Upper lobe of left lung (tissue), 4 donors: ENCODE results near the gene DNAJB6.

Experiments used
- EP300 ChIP-seq, 4 donors: sonication (generic); formaldehyde crosslinking; IDR thresholded peaks; one replicate each; pipeline ENCODE4 v1.5.1; 2017; ENCODE audit warnings: antibody characterized with exemption in 4 of 4, control low read depth in 2 of 4
- POLR2A ChIP-seq, 4 donors: fragments of 450-650 bp; IDR thresholded peaks; one replicate each; pipeline ENCODE4 v1.5.1; 2016 to 2017; ENCODE audit warnings: antibody characterized with exemption in 4 of 4, mild to moderate bottlenecking in 2 of 4
- POLR2AphosphoS5 ChIP-seq, 2 donors: sonication (generic); formaldehyde crosslinking; IDR thresholded peaks; one replicate each; pipeline ENCODE4 v1.5.1; 2017; ENCODE audit warnings: antibody characterized with exemption in 2 of 2
- TF ChIP-seq, protein P1 (sequence below), 6 experiments: fragments of 450-650 bp in 4 of 6; fragments of 200-600 bp in 2 of 6; sonication (generic) in 2 of 6; IDR thresholded peaks; one replicate each; pipeline ENCODE4 v1.5.1; 2016 to 2019; ENCODE audit warnings: antibody characterized with exemption in 6 of 6

DNA sequence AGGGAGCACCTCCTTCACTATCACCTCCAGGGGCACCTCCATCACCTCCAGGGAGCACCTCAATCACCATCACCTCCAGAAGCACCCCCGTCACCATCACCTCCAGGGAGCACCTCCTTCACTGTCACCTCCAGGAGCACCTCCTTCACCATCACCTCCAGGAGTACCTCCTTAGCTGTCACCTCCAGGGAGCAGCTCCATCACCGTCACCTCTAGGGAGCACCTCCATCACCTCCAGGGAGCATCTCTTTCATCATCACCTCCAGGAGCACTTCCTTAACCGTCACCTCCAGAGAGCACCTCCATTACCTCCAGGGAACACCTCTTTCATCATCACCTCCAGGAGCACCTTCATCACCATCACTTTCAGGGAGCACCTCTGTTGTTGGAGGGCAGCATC is 103.0 kb downstream of the DNAJB6 start:
- TF ChIP-seq, protein P1, sequence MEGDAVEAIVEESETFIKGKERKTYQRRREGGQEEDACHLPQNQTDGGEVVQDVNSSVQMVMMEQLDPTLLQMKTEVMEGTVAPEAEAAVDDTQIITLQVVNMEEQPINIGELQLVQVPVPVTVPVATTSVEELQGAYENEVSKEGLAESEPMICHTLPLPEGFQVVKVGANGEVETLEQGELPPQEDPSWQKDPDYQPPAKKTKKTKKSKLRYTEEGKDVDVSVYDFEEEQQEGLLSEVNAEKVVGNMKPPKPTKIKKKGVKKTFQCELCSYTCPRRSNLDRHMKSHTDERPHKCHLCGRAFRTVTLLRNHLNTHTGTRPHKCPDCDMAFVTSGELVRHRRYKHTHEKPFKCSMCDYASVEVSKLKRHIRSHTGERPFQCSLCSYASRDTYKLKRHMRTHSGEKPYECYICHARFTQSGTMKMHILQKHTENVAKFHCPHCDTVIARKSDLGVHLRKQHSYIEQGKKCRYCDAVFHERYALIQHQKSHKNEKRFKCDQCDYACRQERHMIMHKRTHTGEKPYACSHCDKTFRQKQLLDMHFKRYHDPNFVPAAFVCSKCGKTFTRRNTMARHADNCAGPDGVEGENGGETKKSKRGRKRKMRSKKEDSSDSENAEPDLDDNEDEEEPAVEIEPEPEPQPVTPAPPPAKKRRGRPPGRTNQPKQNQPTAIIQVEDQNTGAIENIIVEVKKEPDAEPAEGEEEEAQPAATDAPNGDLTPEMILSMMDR (IDR thresholded peaks at IDR 0.05), result no peak
- TF ChIP-seq POLR2AphosphoS5 (IDR thresholded peaks at IDR 0.05) (no peak), POLR2A (IDR thresholded peaks at IDR 0.05) (no peak), EP300 (IDR thresholded peaks at IDR 0.05) (no peak)
